ENCODE data around the gene UHRF1. TPM values are rescaled to one million over a fixed set of nuclear protein-coding genes. Genes with fewer than 3 reads are reported as not detected.

UHRF1 gene
- total and polyA plus RNA-seq, 3 donors from 2014 or later = 9.3 to 11.7 (median 10.0) TPM

- Histone ChIP-seq H3K9me3 (no peaks in the 10 kb centered on the region), H3K36me3 (ENCODE audit: low read depth, missing control alignments) (no peaks in the 10 kb centered on the region), H3K27me3 (no peaks in the 10 kb centered on the region), H3K4me1 (no peaks in the 10 kb centered on the region), H3K27ac (no peak within 1 kb of the TSS), H3K4me3 (no peak within 1 kb of the TSS)
- TF ChIP-seq POLR2A (IDR thresholded peaks at IDR 0.05) = no peak
- TF ChIP-seq CTCF (IDR thresholded peaks at IDR 0.05) = no peak
- WGBS, 2 donors = 87 to 94% methylated on average over 7 of the region's 7 CpGs
- intact Hi-C loops (cut with DNase I; ENCODE audit: low total_unique reads) = no loop called here
- no peak for DNase-seq
These were observed 6.5 kb upstream of the UHRF1 start, which contains the start of gene ARRDC5 for GRCh38 chr19:4902796-4903195. TSS of gene ARRDC5 (minus strand) at chr19:4902896. CDS start at chr19:4902825, 71 bp downstream.

- H3K9me3 ChIP-seq = no peaks in the 10 kb centered on the region
- H3K27me3 ChIP-seq = no peaks in the 10 kb centered on the region
- 57 to 85% methylated on average over 3 of the region's 3 CpGs for whole genome bisulfite sequencing, 2 donors
- H3K4me3 ChIP-seq = no peak overlapping the region
- TF ChIP-seq POLR2A (IDR thresholded peaks at IDR 0.05) = no peak
- intact Hi-C loops (cut with DNase I; ENCODE audit: low total_unique reads) = no loop called here
- no peaks in the 10 kb centered on the region for H3K4me1 ChIP-seq
- H3K27ac ChIP-seq = no peak overlapping the region
- no peak for DNase-seq
- no peaks in the 10 kb centered on the region for H3K36me3 ChIP-seq (ENCODE audit: low read depth, missing control alignments)
These were observed 4.8 kb upstream of the UHRF1 start for GRCh38 chr19:4904481-4904880.

- H3K4me1 ChIP-seq = peaks cover 13% of the 10 kb centered on the region
- H3K9me3 ChIP-seq = no peaks in the 10 kb centered on the region
- 77 to 91% methylated on average over 8 of the region's 8 CpGs for WGBS, 2 donors
- no peaks in the 10 kb centered on the region for H3K27me3 ChIP-seq
- no peak for DNase-seq
- no peak for TF ChIP-seq CTCF (IDR thresholded peaks at IDR 0.05)
- intact Hi-C loops (cut with DNase I; ENCODE audit: low total_unique reads) = no loop called here
- H3K27ac ChIP-seq = no peak overlapping the region
- H3K36me3 ChIP-seq (ENCODE audit: low read depth, missing control alignments) = no peaks in the 10 kb centered on the region
- no peak overlapping the region for H3K4me3 ChIP-seq
These were observed 2.3 kb upstream of the UHRF1 start for GRCh38 chr19:4906963-4907362.

GRCh38 chr19:4908360-4908759 is 941 bp upstream of the UHRF1 start:
- H3K9me3 ChIP-seq = no peaks in the 10 kb centered on the region
- WGBS, 2 donors = 77 to 85% methylated on average over 5 of the region's 5 CpGs
- H3K27ac ChIP-seq = no peak overlapping the region
- intact Hi-C loops (cut with DNase I; ENCODE audit: low total_unique reads) = no loop called here
- peaks cover 13% of the 10 kb centered on the region for H3K4me1 ChIP-seq
- no peak for DNase-seq
- H3K36me3 ChIP-seq (ENCODE audit: low read depth, missing control alignments) = no peaks in the 10 kb centered on the region
- no peaks in the 10 kb centered on the region for H3K27me3 ChIP-seq
- TF ChIP-seq CTCF (IDR thresholded peaks at IDR 0.05) (no peak), POLR2A (IDR thresholded peaks at IDR 0.05) (no peak)
- H3K4me3 ChIP-seq = no peak overlapping the region

- intact Hi-C loops (cut with DNase I; ENCODE audit: low total_unique reads) = no loop called here
- no peaks in the 10 kb centered on the region for H3K36me3 ChIP-seq (ENCODE audit: low read depth, missing control alignments)
- no peaks in the 10 kb centered on the region for H3K9me3 ChIP-seq
- TF ChIP-seq POLR2A (IDR thresholded peaks at IDR 0.05) = no peak
- no peak for TF ChIP-seq CTCF (IDR thresholded peaks at IDR 0.05)
- 63 to 69% methylated on average over 5 to 15 of the region's 15 CpGs for WGBS, 2 donors
- H3K27me3 ChIP-seq = no peaks in the 10 kb centered on the region
- DNase-seq = no peak
- no peak overlapping the region for H3K4me3 ChIP-seq
- H3K27ac ChIP-seq = no peak overlapping the region
- peaks cover 13% of the 10 kb centered on the region for H3K4me1 ChIP-seq
These were observed 533 bp upstream of the UHRF1 start for GRCh38 chr19:4908781-4909155.
